HUDEP-2 (cell line): ENCODE results near the gene PROX2.
A peak's percentile ranks its signal among the peaks of the same experiment; 100 is the strongest.

ENCODE experiments used
- DNase-seq, 76 experiments: peaks; one replicate each; lab custom pipeline; 2025; ENCODE audit not compliant: unreplicated experiment in 76 of 76; lab: John Stamatoyannopoulos, UW

PROX2 gene

DNA sequence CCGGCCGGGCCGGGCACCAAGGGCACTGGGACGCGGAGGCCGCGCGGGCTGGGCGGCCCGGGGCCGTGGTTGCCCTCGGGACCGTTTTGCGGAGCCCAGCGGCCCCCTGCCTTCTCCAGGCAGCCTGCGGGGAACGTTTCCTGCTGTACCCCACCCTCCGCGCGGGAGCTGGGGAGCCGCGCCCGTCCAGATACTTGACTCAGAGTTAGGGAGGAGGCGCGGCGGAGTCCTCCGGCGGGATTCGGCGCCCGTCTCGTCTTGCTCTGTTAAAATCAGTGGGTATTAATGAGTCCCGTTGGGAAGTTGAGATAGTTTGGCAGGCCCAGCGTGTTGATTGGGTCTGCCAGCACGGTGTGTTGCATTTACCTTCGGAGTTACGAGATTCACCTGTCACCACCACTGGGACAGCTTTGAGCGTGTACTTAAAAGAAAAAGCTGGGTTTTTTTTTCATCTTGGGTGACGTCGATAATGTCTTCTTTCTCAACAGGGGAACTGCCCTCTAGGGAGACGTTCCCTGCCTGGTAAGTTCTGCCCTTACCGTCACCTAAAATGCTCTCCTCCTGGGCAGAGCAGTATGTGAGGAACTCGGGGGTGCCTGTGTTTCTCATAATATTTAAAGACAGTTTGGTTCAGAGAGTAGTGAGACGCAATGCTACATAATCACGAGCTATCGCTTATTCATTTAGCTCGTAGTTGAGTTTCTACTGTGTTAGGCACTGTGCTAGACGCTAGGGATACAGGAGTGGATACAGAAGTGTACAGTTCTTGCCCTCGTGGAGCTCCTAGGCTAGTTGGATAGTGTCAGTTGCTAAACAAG, 6.4 kb upstream of the PROX2 start:
- peak in 43 of 76 experiments; percentile 4 to 65 (median 37) for DNase-seq

DNA sequence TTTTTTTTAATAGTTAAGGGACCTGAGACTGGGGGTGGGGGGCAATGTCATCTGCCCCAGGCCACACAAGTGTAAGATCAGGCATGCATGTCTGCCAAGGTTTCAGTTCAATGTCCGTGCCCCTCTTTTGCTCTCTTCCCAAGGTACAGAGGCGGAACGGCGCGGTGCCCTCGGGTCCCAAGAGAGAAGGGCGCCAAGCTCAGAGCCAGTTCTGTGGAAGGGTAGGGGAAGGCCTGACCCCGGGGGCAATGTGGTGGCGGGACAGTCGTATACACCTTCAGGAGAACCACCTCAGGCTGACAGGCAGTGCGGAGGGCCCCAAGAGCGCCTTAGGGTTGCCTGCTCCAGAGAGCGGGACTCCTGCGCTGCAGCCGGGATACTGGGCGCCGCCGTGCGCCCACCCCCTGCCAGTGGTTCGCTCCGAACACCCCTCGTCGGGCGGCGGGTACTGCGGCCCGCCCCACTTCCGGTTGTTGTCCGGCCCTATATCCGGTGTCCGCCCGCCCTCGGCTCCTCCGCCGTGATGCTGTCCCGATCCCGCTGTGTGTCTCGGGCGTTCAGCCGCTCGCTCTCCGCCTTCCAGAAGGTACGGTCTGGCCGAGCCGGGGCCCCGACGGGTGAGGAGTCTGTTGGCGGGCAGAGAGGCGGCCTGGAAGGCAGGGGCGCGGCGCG, 5.6 kb upstream of the PROX2 start, which contains the start of gene DLST:
DLST (plus strand) TSS at position 486 of the 672 bp plus-strand sequence; CDS start at position 524, 38 bp downstream.
- DNase-seq, result peak in 73 of 76 experiments; percentile 15 to 89 (median 76)

GRCh38 chr14:74879427-74880182, 3.7 kb upstream of the PROX2 start:
- peak in 1 of 76 experiments; percentile 10 for DNase-seq

- no peak for DNase-seq
These were observed 741 bp downstream of the PROX2 start for GRCh38 chr14:74875204-74875603.

GRCh38 chr14:74871819-74872218, 4.1 kb downstream of the PROX2 start:
- DNase-seq, result no peak

DNA sequence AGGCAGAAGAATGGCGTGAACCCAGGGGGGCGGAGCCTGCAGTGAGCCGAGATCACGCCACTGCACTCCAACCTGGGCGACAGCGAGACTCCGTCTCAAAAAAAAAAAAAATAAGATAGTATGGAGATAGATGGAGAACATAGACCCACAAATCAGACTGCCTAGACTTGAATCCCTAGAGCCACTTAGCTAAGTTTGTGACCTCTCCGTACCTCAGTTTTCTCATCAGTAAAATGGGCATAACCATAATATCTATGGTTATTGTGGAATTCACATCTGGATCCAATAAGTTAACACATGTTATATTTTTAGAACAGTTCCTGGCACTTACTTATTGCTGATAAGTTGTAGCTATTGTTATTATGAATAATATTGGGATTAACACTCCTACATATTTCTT, 7.2 kb downstream of the PROX2 start:
- DNase-seq, result no peak

GRCh38 chr14:74867673-74868072, 8.3 kb downstream of the PROX2 start:
- DNase-seq, result no peak

GRCh38 chr14:74866708-74867389, 9.1 kb downstream of the PROX2 start:
- DNase-seq, result no peak

GRCh38 chr14:74865156-74865555, 10.8 kb downstream of the PROX2 start:
- no peak for DNase-seq

- no peak for DNase-seq
These were observed 11.7 kb downstream of the PROX2 start for GRCh38 chr14:74864198-74864597.

- no peak for DNase-seq
These were observed 12.7 kb downstream of the PROX2 start for GRCh38 chr14:74863274-74863673.

DNA sequence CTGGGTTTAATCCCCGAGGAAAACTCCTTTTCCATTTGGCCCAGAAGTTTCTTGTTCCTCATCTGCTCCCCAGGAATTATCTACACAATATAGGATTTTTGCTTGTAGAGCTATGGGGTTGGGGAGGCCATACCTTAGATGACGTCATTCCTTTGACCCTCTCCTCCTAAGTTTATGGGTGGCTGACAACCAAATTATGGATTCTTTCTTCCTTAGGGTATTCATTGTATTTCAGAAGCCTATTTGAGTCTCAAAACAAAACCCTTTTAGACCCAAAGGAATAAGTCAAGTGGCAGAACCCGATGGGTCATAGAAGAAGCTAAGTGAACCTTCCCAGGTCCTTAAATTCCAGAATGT, 14.2 kb downstream of the PROX2 start:
- DNase-seq, result no peak

DNA sequence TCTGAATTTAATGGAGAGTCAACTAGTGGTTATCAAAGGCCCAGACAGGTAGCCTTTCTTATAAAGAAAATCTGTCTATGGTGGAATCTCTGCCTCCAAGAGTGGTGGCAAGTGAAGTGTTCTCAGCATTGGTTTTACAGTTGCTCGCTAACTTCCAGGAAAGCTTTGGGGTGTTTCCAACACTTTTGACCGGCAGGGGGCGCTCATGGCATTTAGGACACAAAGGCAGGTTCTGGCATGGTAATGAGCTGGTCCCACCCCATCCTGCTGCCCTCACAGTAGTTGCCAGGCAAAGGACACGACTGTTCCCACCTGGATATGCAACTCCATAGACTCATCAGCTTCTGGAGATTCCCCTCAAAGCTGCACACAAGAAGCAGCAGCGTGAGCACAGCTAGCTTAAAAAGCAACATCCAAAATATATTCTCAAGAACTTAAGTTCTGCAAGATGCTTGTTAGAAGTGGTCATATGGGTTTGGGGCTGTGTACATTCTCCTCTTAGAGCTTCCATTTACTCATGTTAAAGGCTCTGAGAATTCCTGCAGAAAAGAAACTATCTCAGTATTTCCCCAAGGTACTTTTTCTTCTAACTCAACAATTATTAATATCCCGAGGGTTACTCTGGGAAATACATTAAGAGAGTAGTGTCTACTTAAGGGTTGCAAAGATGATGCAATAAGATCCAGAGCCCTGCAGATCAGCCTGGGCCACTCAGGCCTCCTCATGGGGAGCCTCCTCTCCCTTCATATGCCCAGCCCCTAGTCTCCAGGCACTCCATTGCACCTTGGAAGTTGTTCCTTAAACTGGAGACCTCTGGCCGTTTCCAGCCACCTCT, 14.8 kb downstream of the PROX2 start:
- peak in 74 of 76 experiments; percentile 5 to 92 (median 70) for DNase-seq

DNA sequence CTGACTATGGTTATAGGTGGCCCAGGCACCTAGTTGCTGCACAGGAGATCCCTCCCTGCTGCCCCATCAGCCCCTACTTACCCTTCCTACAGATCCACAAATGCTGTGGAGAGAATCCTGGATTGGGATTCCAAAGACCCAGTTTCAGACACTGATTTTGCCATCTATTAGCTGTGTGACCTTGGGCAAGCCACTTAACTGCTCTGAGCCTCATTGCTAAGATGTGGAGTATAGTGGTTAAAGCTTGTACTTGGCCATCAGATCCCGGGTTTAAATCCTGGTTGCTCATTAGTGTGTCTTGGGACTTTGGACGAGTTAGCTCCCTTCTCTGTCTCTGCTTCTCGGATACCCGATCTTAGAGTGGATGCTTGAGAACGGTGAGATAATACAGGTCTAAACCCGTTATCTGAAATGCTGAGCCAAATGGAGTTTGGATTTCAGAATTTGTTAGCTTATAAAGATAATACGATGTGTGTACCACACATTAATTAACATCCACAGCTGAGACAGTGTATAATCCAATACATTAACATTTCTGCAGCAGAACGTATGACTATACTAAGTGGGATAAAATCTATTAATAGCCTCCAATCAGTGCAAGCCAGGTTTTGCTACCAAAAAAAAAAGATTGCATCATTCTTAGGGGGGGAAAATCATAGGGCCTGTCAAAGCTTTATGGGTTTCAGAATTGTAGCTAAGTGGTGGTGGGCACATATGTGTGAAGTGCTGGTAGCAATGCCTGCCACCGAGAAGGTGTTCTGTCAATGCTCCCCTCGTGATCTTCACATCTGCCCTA, 16.0 kb downstream of the PROX2 start:
- DNase-seq, result no peak

- DNase-seq, result no peak
These were observed 17.9 kb downstream of the PROX2 start for GRCh38 chr14:74858022-74858421.

DNA sequence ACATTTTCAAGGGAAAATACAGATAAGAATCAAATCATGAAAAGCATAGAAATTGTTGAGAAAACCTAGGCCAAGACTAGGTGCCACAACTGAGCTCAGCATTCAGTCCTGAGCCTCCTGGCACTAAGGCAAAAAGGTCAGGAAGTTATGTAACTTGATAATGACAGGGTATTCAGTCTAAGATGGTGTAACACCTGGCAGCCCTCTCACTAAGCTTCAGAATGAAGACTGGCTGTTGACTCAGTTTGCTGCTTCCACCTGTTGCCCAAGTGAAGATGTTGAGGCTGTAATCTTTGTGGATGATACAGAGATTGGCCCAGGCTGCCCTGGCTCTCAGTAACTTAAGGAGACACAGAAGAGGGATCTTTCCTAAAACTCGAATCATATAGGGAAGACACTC, 19.6 kb downstream of the PROX2 start:
- DNase-seq, result no peak

- no peak for DNase-seq
These were observed 20.0 kb downstream of the PROX2 start for GRCh38 chr14:74855945-74856344.

GRCh38 chr14:74855021-74855420, 20.9 kb downstream of the PROX2 start:
- no peak for DNase-seq

- DNase-seq, result peak in 3 of 76 experiments; percentile 2 to 16 (median 8)
These were observed 22.4 kb downstream of the PROX2 start for GRCh38 chr14:74853581-74853980.
